GM18499 (cell line): ENCODE results near the gene ADAMTS5.

Experiments
- ATAC-seq: cut with Tn5 transposase; IDR thresholded peaks from one replicate; pipeline ENCODE4 v1.9.1; 2021; ENCODE audit warnings: moderate number of reproducible peaks; ENCODE audit not compliant: insufficient read depth, unreplicated experiment

Gene ADAMTS5

DNA sequence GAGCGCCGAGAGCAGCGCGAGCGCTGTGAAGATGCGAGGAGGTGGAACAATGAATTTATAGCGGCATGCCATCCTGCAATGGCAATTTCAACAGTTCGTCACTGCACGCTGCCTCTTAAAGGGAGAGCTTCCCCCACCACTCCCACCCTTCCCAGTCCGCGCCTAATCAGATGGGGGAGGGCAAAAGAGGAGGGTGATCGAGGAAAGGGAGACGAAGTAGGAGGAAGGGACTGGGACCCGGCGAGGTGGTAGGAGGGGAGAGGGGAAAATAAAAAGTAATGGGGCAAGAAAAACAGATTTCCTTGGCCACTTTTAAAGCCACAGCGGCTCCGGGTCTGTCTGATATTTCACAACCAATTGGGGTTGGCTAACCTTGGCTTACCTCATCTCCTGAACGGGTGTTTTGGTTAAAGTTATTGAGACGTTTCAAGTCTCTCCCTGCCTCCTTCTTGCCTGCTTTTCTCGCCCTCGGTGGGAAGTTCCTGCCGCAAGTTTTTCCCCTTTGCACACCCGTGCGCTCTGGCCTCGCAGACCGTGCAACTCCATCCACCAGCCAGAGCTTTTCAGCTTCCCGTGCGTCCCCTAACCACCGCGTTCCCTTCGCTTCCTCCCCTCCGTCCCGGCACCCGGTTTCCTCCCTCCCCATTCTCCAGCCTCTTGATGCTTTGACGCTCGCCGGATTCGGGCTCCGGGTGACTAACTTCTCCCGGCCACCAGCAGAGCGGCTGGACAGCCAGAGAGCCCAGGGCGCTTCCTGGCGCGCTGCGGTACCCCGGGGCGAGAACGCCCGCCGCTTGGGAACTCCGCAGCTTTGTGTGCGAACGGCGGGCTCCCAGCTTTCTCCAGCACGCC, at the start of gene ADAMTS5:
Gene ADAMTS5 (minus strand): TSS at position 27 of the 852 bp plus-strand sequence. CDS start 697 bp downstream, outside the sequence.
- no peak for ATAC-seq

GRCh38 chr21:27001526-27001925, 34.6 kb upstream of the ADAMTS5 start:
- ATAC-seq = no peak

- no peak for ATAC-seq
Observed at GRCh38 chr21:26983576-26983975, 16.7 kb upstream of the ADAMTS5 start.

DNA sequence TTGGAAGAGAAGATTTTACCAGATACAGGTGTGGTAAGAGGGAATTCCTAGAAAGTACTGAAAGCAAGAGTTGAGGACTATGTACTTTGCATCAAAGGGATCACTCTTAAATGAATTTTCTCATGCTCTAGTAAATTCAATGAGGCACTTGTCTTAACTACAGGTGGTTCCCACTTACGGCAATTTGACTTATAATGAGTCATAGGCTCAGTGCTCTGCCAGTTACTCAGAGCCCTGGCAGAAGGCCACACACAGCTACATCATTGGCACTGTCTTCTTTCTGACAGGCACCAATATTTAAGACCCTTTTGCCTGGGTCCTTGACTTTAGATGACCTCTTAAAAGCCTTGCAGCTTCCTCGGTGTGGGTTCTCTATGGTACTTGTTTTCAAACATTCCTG, 15.9 kb upstream of the ADAMTS5 start:
- no peak for ATAC-seq

DNA sequence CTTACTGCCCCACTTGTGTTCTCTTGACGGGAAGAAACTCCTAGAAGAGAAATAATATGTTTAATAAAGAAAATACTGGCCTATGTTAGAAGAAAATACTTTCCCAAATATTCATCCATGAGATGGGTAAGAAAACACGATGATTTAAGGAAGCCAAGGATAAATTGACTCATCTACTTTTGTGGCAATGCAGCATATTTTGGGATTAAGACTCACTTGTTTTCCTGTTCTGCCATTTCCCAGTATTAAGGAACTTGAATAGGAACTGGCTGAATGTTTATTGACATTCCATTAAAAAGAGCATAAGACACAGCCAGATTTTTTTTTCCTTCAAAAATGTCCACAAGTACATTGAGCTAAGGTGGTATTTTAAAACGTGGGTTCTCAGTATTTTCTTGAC, 10.9 kb upstream of the ADAMTS5 start:
- ATAC-seq = no peak

DNA sequence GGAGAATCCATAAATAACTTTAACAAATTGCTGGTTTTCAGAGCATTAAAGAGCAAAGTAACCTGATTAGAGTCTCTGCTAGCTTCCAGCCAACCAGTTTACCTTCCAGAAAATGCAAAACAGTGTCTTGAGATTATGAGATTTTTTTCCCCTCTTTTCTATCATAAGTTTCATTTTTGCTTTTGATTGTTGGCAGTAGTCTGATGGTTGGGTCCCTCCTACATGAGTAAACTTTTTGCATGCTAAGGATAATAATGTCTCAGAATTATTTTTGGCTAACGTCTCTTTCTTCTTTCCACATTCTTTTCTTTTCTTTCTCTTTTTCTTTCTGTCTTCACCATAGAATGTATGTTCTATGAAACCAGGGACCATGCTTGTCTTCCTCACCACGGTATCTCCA, 6.3 kb upstream of the ADAMTS5 start:
- no peak for ATAC-seq

DNA sequence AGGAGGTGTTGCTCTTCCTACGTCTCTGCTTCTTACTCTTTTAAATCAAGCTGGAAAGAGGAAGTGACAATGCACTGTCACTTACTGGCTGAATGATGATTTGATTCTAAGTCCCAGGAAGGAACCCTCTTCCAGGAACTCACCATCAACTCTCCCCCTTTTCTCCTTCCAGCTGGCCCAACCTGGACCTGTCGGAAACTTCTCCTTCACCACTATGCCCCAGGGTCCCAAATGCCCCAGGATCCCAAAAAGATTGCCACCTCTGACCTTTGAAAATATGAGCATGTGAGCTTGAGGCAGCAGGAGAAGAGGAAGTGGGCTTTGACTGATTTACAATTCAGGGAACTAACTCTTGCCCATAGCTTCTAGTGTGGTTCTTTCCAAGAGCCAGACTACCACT, 5.3 kb upstream of the ADAMTS5 start:
- no peak for ATAC-seq

- ATAC-seq = no peak
Observed at GRCh38 chr21:26969971-26970725, 3.3 kb upstream of the ADAMTS5 start.

- no peak for ATAC-seq
Observed at GRCh38 chr21:26966649-26967061, 233 bp downstream of the ADAMTS5 start.

DNA sequence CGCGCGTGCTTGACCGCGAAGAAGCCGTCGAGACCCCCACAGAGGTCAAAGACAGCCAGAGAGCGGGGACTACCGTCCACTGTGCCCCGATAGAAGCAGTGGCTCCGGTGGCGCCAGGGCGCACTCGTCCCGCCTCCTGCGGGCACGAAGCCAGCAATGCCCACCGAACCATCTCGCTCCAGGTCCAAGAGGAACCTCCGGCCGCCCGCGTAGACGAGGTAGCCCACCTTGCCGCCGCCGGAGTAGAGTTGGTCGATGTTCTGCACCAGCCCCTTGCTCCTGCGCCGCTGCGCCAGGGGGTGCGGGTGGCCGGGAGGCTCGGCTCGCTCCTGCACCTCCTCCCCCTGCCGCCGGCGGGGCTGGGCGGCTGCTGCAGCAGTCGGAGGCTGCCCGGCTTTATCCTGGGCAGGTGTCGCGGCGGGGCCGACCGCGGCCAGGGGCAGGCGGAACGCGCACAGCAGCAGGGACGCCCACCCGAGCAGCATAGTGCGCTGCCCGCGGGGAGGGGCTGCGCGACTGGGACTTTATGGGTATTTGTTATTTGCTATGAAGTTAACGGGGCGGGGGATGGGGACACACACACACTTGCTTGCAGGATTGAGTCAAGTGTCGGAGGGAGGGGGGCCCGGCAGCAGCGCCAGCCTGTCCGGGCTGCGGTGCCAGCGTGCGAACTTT, 844 bp downstream of the ADAMTS5 start:
- ATAC-seq = no peak

- ATAC-seq = no peak
Observed at GRCh38 chr21:26965040-26965906, 1.6 kb downstream of the ADAMTS5 start.

DNA sequence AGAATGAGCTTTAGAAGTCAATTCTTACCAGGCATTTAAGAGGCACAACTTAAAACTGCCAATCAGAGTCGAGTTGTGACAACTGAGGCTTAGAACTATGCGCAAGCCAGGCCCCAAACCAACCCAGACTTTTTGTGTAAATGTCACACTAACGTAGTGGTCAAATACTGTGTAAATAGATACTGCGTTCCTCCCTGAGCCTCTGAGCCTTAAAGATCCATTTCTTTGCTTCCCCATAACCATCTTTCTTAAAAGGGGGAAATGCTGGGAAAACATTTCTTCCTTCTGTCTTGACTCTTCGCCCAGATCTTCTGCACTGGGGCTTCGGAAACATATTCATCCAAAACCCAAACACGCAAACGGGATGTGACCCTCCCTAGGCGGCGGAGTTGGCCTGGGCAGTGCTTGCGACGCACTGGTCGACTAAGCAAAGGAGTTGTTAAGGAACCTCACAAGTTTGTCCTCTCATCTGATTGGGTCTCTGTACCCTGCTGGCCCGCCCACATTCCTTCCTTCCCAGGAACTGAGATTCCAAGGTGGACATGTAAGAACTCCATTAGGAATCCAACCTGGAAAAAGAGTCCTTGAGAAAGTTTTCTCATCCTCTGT, 2.6 kb downstream of the ADAMTS5 start:
- no peak for ATAC-seq

- ATAC-seq = no peak
Observed at GRCh38 chr21:26962621-26963181, 4.2 kb downstream of the ADAMTS5 start.

GRCh38 chr21:26961698-26962097, 5.2 kb downstream of the ADAMTS5 start:
- no peak for ATAC-seq

DNA sequence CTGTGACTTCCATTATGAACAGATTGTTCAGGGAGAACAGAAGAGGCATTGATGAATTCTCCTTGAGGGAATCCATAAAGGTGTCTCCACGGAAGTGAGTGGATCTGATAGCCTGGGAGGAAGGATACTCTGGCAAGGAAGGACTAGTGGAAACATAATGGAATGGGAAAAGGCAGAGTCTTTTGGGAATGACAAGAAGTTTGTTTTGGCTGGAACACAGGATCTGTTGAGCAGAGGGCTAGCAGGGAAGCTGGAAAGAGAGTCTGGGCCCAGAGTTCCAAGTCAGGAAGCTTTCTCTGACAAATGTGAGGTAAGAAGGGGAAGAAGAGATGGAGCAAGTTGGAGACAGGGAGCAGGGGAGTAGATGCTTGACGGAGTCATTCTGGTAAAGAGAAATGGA, 8.1 kb downstream of the ADAMTS5 start:
- no peak for ATAC-seq

- no peak for ATAC-seq
Observed at GRCh38 chr21:26956813-26957212, 10.1 kb downstream of the ADAMTS5 start.

- ATAC-seq = no peak
Observed at GRCh38 chr21:26956216-26956615, 10.7 kb downstream of the ADAMTS5 start.

- ATAC-seq = no peak
Observed at GRCh38 chr21:26954662-26955121, 12.2 kb downstream of the ADAMTS5 start.

DNA sequence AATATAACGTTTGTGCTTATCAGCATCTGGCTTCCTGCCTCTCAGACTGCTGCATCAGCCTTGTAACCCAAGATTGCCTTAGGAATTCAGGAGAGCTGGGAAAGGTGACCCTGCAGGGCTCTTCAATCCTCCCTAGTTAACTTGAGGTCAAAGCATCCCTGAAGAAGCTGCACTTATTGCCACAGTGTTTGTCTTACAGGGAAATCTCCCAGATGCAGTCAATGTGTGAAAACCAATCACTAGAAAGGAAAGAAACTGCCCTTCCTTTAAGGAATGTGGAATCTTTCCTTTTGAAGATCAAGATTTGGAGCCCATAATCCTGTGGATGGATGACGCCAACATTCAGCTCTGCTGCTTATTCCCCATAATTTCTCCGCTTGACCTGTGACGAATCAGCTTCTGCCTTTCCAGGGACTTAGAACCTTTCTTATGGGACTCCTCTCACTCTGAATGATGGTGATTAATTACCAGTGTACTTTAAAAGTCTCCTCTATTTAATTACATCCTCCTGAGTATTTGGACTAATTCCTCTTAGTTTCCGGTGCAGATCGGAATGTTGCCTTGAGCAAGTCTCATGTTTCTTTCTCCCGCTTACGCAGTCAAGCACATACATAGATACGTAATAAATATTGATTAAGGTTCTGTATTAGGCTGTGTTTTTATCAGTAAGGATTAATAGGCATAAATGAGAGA, 14.4 kb downstream of the ADAMTS5 start:
- no peak for ATAC-seq
